HepG2 (cell line): ENCODE measurements around the gene KCNJ14.

ENCODE experiments used
- IRF1 ChIP-seq: sonication (generic); formaldehyde crosslinking; IDR thresholded peaks from 2 replicates; pipeline ENCODE4 v1.4.0; 2020; ENCODE audit warnings: low read depth, mild to moderate bottlenecking, missing genetic modification reagents
- POLR2AphosphoS5 ChIP-seq: IDR thresholded peaks from 2 replicates; pipeline ENCODE4 v1.6.1; 2012; ENCODE audit warnings: low read depth, low read length
- RFX5 ChIP-seq: IDR thresholded peaks from 2 replicates; pipeline ENCODE4 v1.6.1; 2011; ENCODE audit warnings: low read depth, low read length, improper control_type of control experiment
- ZFY ChIP-seq: sonication (generic); formaldehyde crosslinking; IDR thresholded peaks from 2 replicates; pipeline ENCODE4 v1.4.0; 2020; ENCODE audit warnings: missing genetic modification reagents
- ZHX1 ChIP-seq: sonication (generic); formaldehyde crosslinking; IDR thresholded peaks from 2 replicates; pipeline ENCODE4 v1.8.1; 2022; ENCODE audit warnings: low read depth, mild to moderate bottlenecking, missing genetic modification reagents
- TF ChIP-seq, protein P1 (sequence below): sonication (generic); formaldehyde crosslinking; IDR thresholded peaks from 2 replicates; pipeline ENCODE4 v1.5.0; 2020; ENCODE audit warnings: mild to moderate bottlenecking, missing genetic modification reagents, moderate library complexity

DNA sequence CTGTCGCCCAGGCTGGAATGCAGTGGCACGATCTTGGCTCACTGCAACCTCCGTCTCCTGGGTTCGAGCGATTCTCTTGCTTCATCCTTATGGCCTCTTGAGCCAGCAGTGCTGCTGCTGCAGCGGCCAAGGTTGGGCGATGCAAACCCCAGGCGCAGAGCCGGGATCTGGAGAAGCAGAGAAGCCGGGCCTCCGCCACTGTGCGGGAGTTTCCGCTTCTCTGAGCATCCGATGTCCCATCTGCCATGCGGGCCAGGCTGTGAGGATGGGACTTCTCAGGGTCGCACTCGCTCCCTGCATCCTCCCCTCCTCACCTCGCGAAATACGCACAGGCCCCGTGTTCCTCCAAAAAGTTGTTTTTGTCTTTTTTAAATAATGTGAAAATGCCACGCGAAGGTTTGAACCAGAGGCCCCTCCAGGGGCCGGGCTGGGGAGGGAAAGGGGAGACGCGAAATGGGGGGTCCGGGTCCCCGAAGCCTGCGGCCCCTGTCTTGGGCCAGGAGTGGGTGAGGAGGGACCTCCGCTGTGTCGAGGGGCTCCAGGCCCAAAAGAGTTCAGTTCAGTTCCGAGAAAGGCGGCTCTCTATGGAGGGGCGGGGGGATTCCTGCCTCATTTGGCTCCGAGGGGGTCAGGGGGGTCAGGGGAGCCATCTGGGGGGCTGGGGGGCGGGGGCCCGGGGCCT lies 29.7 kb downstream of the KCNJ14 start:
- TF ChIP-seq, protein P1, sequence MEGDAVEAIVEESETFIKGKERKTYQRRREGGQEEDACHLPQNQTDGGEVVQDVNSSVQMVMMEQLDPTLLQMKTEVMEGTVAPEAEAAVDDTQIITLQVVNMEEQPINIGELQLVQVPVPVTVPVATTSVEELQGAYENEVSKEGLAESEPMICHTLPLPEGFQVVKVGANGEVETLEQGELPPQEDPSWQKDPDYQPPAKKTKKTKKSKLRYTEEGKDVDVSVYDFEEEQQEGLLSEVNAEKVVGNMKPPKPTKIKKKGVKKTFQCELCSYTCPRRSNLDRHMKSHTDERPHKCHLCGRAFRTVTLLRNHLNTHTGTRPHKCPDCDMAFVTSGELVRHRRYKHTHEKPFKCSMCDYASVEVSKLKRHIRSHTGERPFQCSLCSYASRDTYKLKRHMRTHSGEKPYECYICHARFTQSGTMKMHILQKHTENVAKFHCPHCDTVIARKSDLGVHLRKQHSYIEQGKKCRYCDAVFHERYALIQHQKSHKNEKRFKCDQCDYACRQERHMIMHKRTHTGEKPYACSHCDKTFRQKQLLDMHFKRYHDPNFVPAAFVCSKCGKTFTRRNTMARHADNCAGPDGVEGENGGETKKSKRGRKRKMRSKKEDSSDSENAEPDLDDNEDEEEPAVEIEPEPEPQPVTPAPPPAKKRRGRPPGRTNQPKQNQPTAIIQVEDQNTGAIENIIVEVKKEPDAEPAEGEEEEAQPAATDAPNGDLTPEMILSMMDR (CRISPR knock-in tag) = no peak
- TF ChIP-seq RFX5 = no peak
- no peak for TF ChIP-seq IRF1 (CRISPR knock-in tag)
- TF ChIP-seq ZFY (CRISPR knock-in tag) = no peak
- no peak for TF ChIP-seq POLR2AphosphoS5
- TF ChIP-seq ZHX1 (CRISPR knock-in tag) = no peak
